Sigmoid colon (tissue), 7 donors: ENCODE results near the gene LARGE2. TPM values are rescaled to one million over a fixed set of nuclear protein-coding genes. Genes with fewer than 3 reads are reported as not detected.
"Not testable (repeated sequence)": the region's sequence is repeated elsewhere in the genome, so short reads cannot be mapped to it uniquely, and the experiment has no call there.

Source experiments
- DNase-seq: peaks from one replicate; pipeline ENCODE4 v3.0.0-alpha.2; 2019
- H3K27ac ChIP-seq, 4 donors: fragments of 200-600 bp; sonication (generic); one replicate each; pipeline ENCODE4 v1.5.1; 2016 to 2019; ENCODE audit warnings: mild to moderate bottlenecking in 1 of 4
- H3K27me3 ChIP-seq, 3 donors: fragments of 200-600 bp; sonication (generic); one replicate each; pipeline ENCODE4 v1.5.1; 2019; ENCODE audit warnings: mild to moderate bottlenecking in 1 of 3
- H3K36me3 ChIP-seq, 4 donors: fragments of 200-600 bp; sonication (generic); one replicate each; pipeline ENCODE4 v1.5.1; 2016 to 2019
- H3K4me1 ChIP-seq, 4 donors: fragments of 200-600 bp; sonication (generic); one replicate each; pipeline ENCODE4 v1.5.1; 2017 to 2019
- H3K4me3 ChIP-seq, 4 donors: fragments of 200-600 bp; sonication (generic); one replicate each; pipeline ENCODE4 v1.5.1; 2017 to 2019; ENCODE audit warnings: mild to moderate bottlenecking in 2 of 4, moderate library complexity in 1 of 4
- H3K9me3 ChIP-seq, 4 donors: fragments of 200-600 bp in 3 of 4; sonication (generic) in 3 of 4; one replicate each; pipeline versions ENCODE4 v1.5.1 to v1.6.1; 2013 to 2019
- CTCF ChIP-seq, 4 experiments: fragments of 450-650 bp in 3 of 4; fragments of 200-600 bp in 1 of 4; IDR thresholded peaks; one replicate each; pipeline ENCODE4 v1.5.1; 2016 to 2019; ENCODE audit warnings: antibody characterized with exemption in 4 of 4, mild to moderate bottlenecking in 3 of 4, moderate library complexity in 2 of 4
- EP300 ChIP-seq, 4 donors: sonication (generic); formaldehyde crosslinking; IDR thresholded peaks; one replicate each; pipeline ENCODE4 v1.6.1; 2017; ENCODE audit warnings: antibody characterized with exemption in 4 of 4
- POLR2A ChIP-seq, 2 donors: fragments of 450-650 bp; IDR thresholded peaks; one replicate each; pipeline ENCODE4 v1.6.1; 2016; ENCODE audit warnings: antibody characterized with exemption in 2 of 2, mild to moderate bottlenecking in 2 of 2, moderate library complexity in 2 of 2
- POLR2AphosphoS5 ChIP-seq, 4 donors: sonication (generic); formaldehyde crosslinking; IDR thresholded peaks; one replicate each; pipeline ENCODE4 v1.6.1; 2017; ENCODE audit warnings: antibody characterized with exemption in 4 of 4
- WGBS, 2 donors: extraction: QIAGEN DNeasy Blood & Tissue Kit; methylation state at CpG; one replicate each; pipeline ENCODE4 v1.1.7; 2013; 5-methylcytosine and 5-hydroxymethylcytosine counted together
- intact Hi-C: fragments of 100-400 bp; cut with DNase I; formaldehyde crosslinking; loops from one replicate; pipeline ENCODE4 v1.15.1; 2023
- polyA plus RNA-seq, 3 donors: library from polyadenylated mRNA; stranded (reverse); fragments of 200-250 nt; gene quantifications; one replicate each; pipeline ENCODE4 v1.2.3, GENCODE V29; 2013
- total RNA-seq, 4 donors: library from RNA; depleted of rRNA; stranded (reverse); fragments of >200 nt; gene quantifications; one replicate each; pipeline ENCODE4 v1.1.0, GENCODE V29; 2016
- donor health status: healthy with polysubstance abuse.
- donor health status: Bipolar disorder and iron deficiency.
- donor health status: healthy.

The LARGE2 gene
- total and polyA plus RNA-seq, 7 donors, result 0.46 to 13.6 TPM; not detected in 5

GRCh38 chr11:45899448-45900174 lies 22.8 kb upstream of the LARGE2 start:
- DNase-seq, result peak; percentile 94
- H3K27me3 ChIP-seq, result peaks cover 0 to 6% (median 5%) of the 10 kb centered on the region in 3 donors
- peak overlapping the region; percentile 26 to 64 (median 58) for H3K4me3 ChIP-seq
- H3K9me3 ChIP-seq, result no peaks in the 10 kb centered on the region
- 0 to 1% methylated on average over 62 of the region's 62 CpGs for WGBS, 2 donors
- peaks cover 0 to 26% (median 22%) of the 10 kb centered on the region in 4 donors for H3K4me1 ChIP-seq
- intact Hi-C loops, result loop anchor here (2.0 to 5.0 kb wide), 3 partner anchors 17 to 57 kb away; partner anchors contain the start of gene PEX16
- peak overlapping the region; percentile 63 to 70 (median 68) for H3K27ac ChIP-seq
- peaks cover 0 to 17% (median 0%) of the 10 kb centered on the region in 4 donors for H3K36me3 ChIP-seq
- TF ChIP-seq POLR2AphosphoS5 (IDR thresholded peaks at IDR 0.05), result peak in 1 of 4 donors; percentile 14
- TF ChIP-seq POLR2A (IDR thresholded peaks at IDR 0.05), result no peak

- peak in 2 of 4 donors; percentile 47 to 55 for TF ChIP-seq POLR2AphosphoS5 (IDR thresholded peaks at IDR 0.05)
- peaks cover 0 to 23% (median 0%) of the 10 kb centered on the region in 4 donors for H3K36me3 ChIP-seq
- DNase-seq, H3K9me3 ChIP-seq, H3K27me3 ChIP-seq: not testable (repeated sequence)
- intact Hi-C loops, result loop anchor here (2.0 to 5.0 kb wide), 3 partner anchors 17 to 58 kb away; partner anchors contain the start of gene PEX16
- peak overlapping the region; percentile 26 to 64 (median 58) for H3K4me3 ChIP-seq
- H3K27ac ChIP-seq, result peak overlapping the region; percentile 39 to 70 (median 68)
- 5 to 10% methylated on average over 40 to 41 of the region's 59 CpGs for WGBS, 2 donors
- H3K4me1 ChIP-seq, result peaks cover 0 to 26% (median 22%) of the 10 kb centered on the region in 4 donors
Observed at GRCh38 chr11:45900175-45900800, 22.2 kb upstream of the LARGE2 start.

- Histone ChIP-seq H3K4me1 (peaks cover 0 to 26% (median 22%) of the 10 kb centered on the region in 4 donors), H3K27me3 (peaks cover 0 to 3% (median 0%) of the 10 kb centered on the region in 3 donors), H3K36me3 (peaks cover 0 to 23% (median 0%) of the 10 kb centered on the region in 4 donors), H3K9me3 (no peaks in the 10 kb centered on the region), H3K27ac (peak overlapping the region in 3 of 4 donors; percentile 26 to 70 (median 68)), H3K4me3 (peak overlapping the region; percentile 26 to 64 (median 58))
- intact Hi-C loops, result loop anchor here (2.0 to 5.0 kb wide), 3 partner anchors 16 to 59 kb away; partner anchors contain the start of gene PEX16
- TF ChIP-seq POLR2A (IDR thresholded peaks at IDR 0.05), result no peak
- no peak for TF ChIP-seq EP300 (IDR thresholded peaks at IDR 0.05)
- no peak for TF ChIP-seq POLR2AphosphoS5 (IDR thresholded peaks at IDR 0.05)
- 37 to 59% methylated on average over 8 of the region's 8 CpGs for WGBS, 2 donors
- DNase-seq, result peak; percentile 81
Observed at GRCh38 chr11:45900916-45901617, 21.4 kb upstream of the LARGE2 start.

- Histone ChIP-seq H3K27ac (no peak overlapping the region), H3K4me3 (no peak overlapping the region)
- WGBS, 2 donors, result 84 to 87% methylated on average over 6 of the region's 6 CpGs
Observed at GRCh38 chr11:45901626-45902025, 20.8 kb upstream of the LARGE2 start.

More at GRCh38 chr11:45901626-45902025, 20.8 kb upstream of the LARGE2 start:
- no peaks in the 10 kb centered on the region for H3K9me3 ChIP-seq
- intact Hi-C loops, result loop anchor here (2.0 to 5.0 kb wide), 3 partner anchors 15 to 59 kb away; partner anchors contain the start of gene PEX16
- DNase-seq, result no peak
- no peaks in the 10 kb centered on the region for H3K27me3 ChIP-seq
- H3K36me3 ChIP-seq, result peaks cover 0 to 23% (median 0%) of the 10 kb centered on the region in 4 donors
- TF ChIP-seq CTCF (IDR thresholded peaks at IDR 0.05) (no peak), POLR2AphosphoS5 (IDR thresholded peaks at IDR 0.05) (no peak), EP300 (IDR thresholded peaks at IDR 0.05) (no peak), POLR2A (IDR thresholded peaks at IDR 0.05) (no peak)
- H3K4me1 ChIP-seq, result peaks cover 0 to 26% (median 22%) of the 10 kb centered on the region in 4 donors
